ENCODE results near the gene GRK7. TPM values are rescaled to one million over a fixed set of nuclear protein-coding genes. Genes with fewer than 3 reads are reported as not detected.

GRK7 gene
- total and polyA plus RNA-seq, 2 donors (not counting 3 experiments of a cell fraction or from before 2014, with no cell fraction given), result not detected

GRCh38 chr3:141729240-141729639 lies 34.0 kb upstream of the GRK7 start:
- H4K20me1 ChIP-seq (replicated peaks; ENCODE audit: control insufficient read depth, extremely low read depth, insufficient read depth, low read length), result no peaks in the 10 kb centered on the region
- DNase-seq (ENCODE audit: low read depth, low spot score) (no peak), FAIRE-seq (no peak)
- H3K4me3 ChIP-seq (replicated peaks in 1 of 3; ENCODE audit: insufficient read depth in 1 of 3, low read depth in 1 of 3, low read length in 3 of 3), result no peak overlapping the region
- CTCF ChIA-PET, result interaction anchor here (1.0 to 1.8 kb wide), 2 partner anchors 14 to 185 kb away, joined by 3 to 11 read pairs; no protein-coding TSS in a partner anchor
- BruUV-seq (replicated peaks), result no TSS peak
- H3K36me3 ChIP-seq (ENCODE audit: control insufficient read depth in 2 of 2, extremely low read depth in 1 of 2, insufficient read depth in 2 of 2, low read length in 2 of 2), result no peaks in the 10 kb centered on the region
- H3K9ac ChIP-seq (replicated peaks; ENCODE audit: extremely low read depth, insufficient read depth, low read length), result no peak overlapping the region
- H3K4me2 ChIP-seq (ENCODE audit: insufficient read depth, low read length), result no peak overlapping the region
- intact Hi-C loops (cut with micrococcal nuclease) (no loop called here), dilution Hi-C loops (cut with MboI; ENCODE audit: extremely low pct_ligation_motif_present, low sequenced_read_pairs) (no loop called here)
- H3K9me1 ChIP-seq (replicated peaks; ENCODE audit: control insufficient read depth, extremely low read depth, insufficient read depth, low read length), result no peaks in the 10 kb centered on the region
- no peaks in the 10 kb centered on the region for H3K4me1 ChIP-seq (ENCODE audit: control insufficient read depth, extremely low read depth, insufficient read depth, low read length)
- POLR2A ChIA-PET, result no interaction called here
- no peak overlapping the region for H2AFZ ChIP-seq (ENCODE audit: low read depth, low read length)
- H3K27me3 ChIP-seq (ENCODE audit: control insufficient read depth in 2 of 2, insufficient read depth in 2 of 2, low read length in 2 of 2), result peaks cover 0 to 2% of the 10 kb centered on the region in 2 experiments
- no peak overlapping the region for H3K27ac ChIP-seq (ENCODE audit: insufficient read depth, low read depth, low read length)
- no peak for TF ChIP-seq POLR2AphosphoS5 (IDR thresholded peaks at IDR 0.05; ENCODE audit: insufficient read depth, low read depth, low read length)
- TF ChIP-seq CTCF (IDR thresholded peaks at IDR 0.05; ENCODE audit: extremely low read depth in 1 of 2, insufficient read depth in 1 of 2, low read depth in 1 of 2, low read length in 2 of 2), result peak in 1 of 2 donors; percentile 10
- TF ChIP-seq EZH2 (IDR thresholded peaks at IDR 0.05; ENCODE audit: borderline replicate concordance, low read depth, low read length, severe bottlenecking), result no peak
- TF ChIP-seq POLR2A (IDR thresholded peaks at IDR 0.05; ENCODE audit: low read depth, low read length), result no peak
- no peak for TF ChIP-seq JUN (IDR thresholded peaks at IDR 0.05; ENCODE audit: borderline replicate concordance, insufficient read depth, insufficient read length, low read depth)
- TF ChIP-seq FOS (IDR thresholded peaks at IDR 0.05; ENCODE audit: borderline replicate concordance, insufficient read depth, low read length), result no peak
- TF ChIP-seq MAX (IDR thresholded peaks at IDR 0.05; ENCODE audit: insufficient read depth, insufficient read length), result no peak
- TF ChIP-seq MYC (IDR thresholded peaks at IDR 0.05; ENCODE audit: low read depth, low read length), result no peak
- H3K9me3 ChIP-seq (replicated peaks; ENCODE audit: control insufficient read depth, insufficient read depth, low read length), result no peaks in the 10 kb centered on the region
- no peaks in the 10 kb centered on the region for H3K79me2 ChIP-seq (ENCODE audit: control insufficient read depth, insufficient read depth, low read length)

Measured in endothelial cell of umbilical vein (primary cell).